Daoy (cell line): ENCODE results near the gene NR4A1. TPM values are rescaled to one million over a fixed set of nuclear protein-coding genes. Genes with fewer than 3 reads are reported as not detected.

Experiments
- DNase-seq: peaks from one replicate; pipeline ENCODE4 v3.0.0-alpha.2; 2015; ENCODE audit warnings: low read depth
- total RNA-seq: library from RNA; depleted of rRNA; stranded (reverse); fragments of >200 nt; shearing (Covaris generic); gene quantifications from 2 replicates; pipeline ENCODE4 v1.2.3, GENCODE V29; 2014; rRNA removed

NR4A1 gene
- total RNA-seq, result 1.1 and 5.1 TPM in 2 replicates

GRCh38 chr12:52050758-52051541, at the start of gene NR4A1:
Gene NR4A1 (plus strand): TSS chr12:52051442. CDS start chr12:52054329, 2,887 bp downstream.
- peak; percentile 96 for DNase-seq

- no peak for DNase-seq
These were observed 48.2 kb upstream of the NR4A1 start for GRCh38 chr12:52003016-52003550.

- no peak for DNase-seq
These were observed 47.7 kb upstream of the NR4A1 start for GRCh38 chr12:52003591-52003990.

GRCh38 chr12:52004042-52004648, 47.1 kb upstream of the NR4A1 start:
- peak; percentile 55 for DNase-seq

GRCh38 chr12:52005218-52005902, 45.9 kb upstream of the NR4A1 start:
- no peak for DNase-seq

GRCh38 chr12:52005903-52006703, 45.1 kb upstream of the NR4A1 start:
- no peak for DNase-seq

GRCh38 chr12:52006726-52007157, 44.5 kb upstream of the NR4A1 start, which contains the start of gene TAMALIN:
Gene TAMALIN (plus strand): TSS chr12:52006946. CDS start chr12:52007020, 74 bp downstream.
- DNase-seq, result peak; percentile 70

GRCh38 chr12:52007158-52007921, 43.9 kb upstream of the NR4A1 start:
- DNase-seq, result peak; percentile 27

GRCh38 chr12:52007982-52008510, 43.2 kb upstream of the NR4A1 start:
- no peak for DNase-seq

GRCh38 chr12:52009081-52009751, 42.0 kb upstream of the NR4A1 start:
- no peak for DNase-seq

GRCh38 chr12:52010152-52010622, 41.1 kb upstream of the NR4A1 start:
- DNase-seq, result peak; percentile 68

- DNase-seq, result no peak
These were observed 40.3 kb upstream of the NR4A1 start for GRCh38 chr12:52010692-52011601.

GRCh38 chr12:52011602-52012214, 39.5 kb upstream of the NR4A1 start:
- no peak for DNase-seq

- DNase-seq, result no peak
These were observed 37.5 kb upstream of the NR4A1 start for GRCh38 chr12:52013626-52014310.

- no peak for DNase-seq
These were observed 36.4 kb upstream of the NR4A1 start for GRCh38 chr12:52014567-52015530.

- no peak for DNase-seq
These were observed 35.7 kb upstream of the NR4A1 start for GRCh38 chr12:52015532-52016041.
